MM.1S (cell line): ENCODE data around the gene NFYA.

Experiments used
- DNase-seq: peaks from one replicate; pipeline ENCODE4 v3.0.0-alpha.2; 2015
- H2AFZ ChIP-seq: fragments of 300-600 bp; sonication (generic); 2 replicates; pipeline ENCODE4 v1.6.0; 2016; ENCODE audit warnings: antibody characterized with exemption, low read length
- H3F3A ChIP-seq: fragments of 300-600 bp; sonication (generic); 2 replicates; pipeline ENCODE4 v1.6.1; 2016; ENCODE audit warnings: mild to moderate bottlenecking, antibody characterized with exemption, low read length, moderate library complexity, mixed read lengths; ENCODE audit not compliant: insufficient read depth
- H3K27ac ChIP-seq: fragments of 300-600 bp; sonication (generic); 2 replicates; pipeline ENCODE4 v1.5.1; 2016; ENCODE audit warnings: mild to moderate bottlenecking, low read length
- H3K27me3 ChIP-seq: fragments of 300-600 bp; sonication (generic); replicated peaks from 2 replicates; pipeline ENCODE4 v1.6.0; 2016; ENCODE audit warnings: low read length; ENCODE audit not compliant: insufficient read depth
- H3K36me3 ChIP-seq: fragments of 300-600 bp; sonication (generic); replicated peaks from 2 replicates; pipeline ENCODE4 v1.6.1; 2016; ENCODE audit warnings: mild to moderate bottlenecking, low read length, mixed read lengths; ENCODE audit not compliant: insufficient read depth
- H3K4me1 ChIP-seq: fragments of 300-600 bp; sonication (generic); 2 replicates; pipeline ENCODE4 v1.6.1; 2016; ENCODE audit warnings: low read length, mixed read lengths
- H3K4me2 ChIP-seq: fragments of 300-600 bp; sonication (generic); 2 replicates; pipeline ENCODE4 v1.6.0; 2016; ENCODE audit warnings: low read depth, low read length
- H3K4me3 ChIP-seq: fragments of 300-600 bp; sonication (generic); 2 replicates; pipeline ENCODE4 v1.5.1; 2016; ENCODE audit warnings: low read length, mixed read lengths
- H3K79me2 ChIP-seq: fragments of 300-600 bp; sonication (generic); 2 replicates; pipeline ENCODE4 v1.6.1; 2016; ENCODE audit warnings: mixed run types, low read length, mixed read lengths
- H3K9ac ChIP-seq: fragments of 300-600 bp; sonication (generic); 2 replicates; pipeline ENCODE4 v1.6.1; 2016; ENCODE audit warnings: low read length, mixed read lengths
- H3K9me2 ChIP-seq: fragments of 300-600 bp; sonication (generic); replicated peaks from 2 replicates; pipeline ENCODE4 v1.6.1; 2016; ENCODE audit warnings: mild to moderate bottlenecking, low read length, mixed read lengths; ENCODE audit not compliant: insufficient read depth
- H3K9me3 ChIP-seq: fragments of 300-600 bp; sonication (generic); replicated peaks from 2 replicates; pipeline ENCODE4 v1.6.1; 2016; ENCODE audit warnings: mild to moderate bottlenecking, low read length, mixed read lengths; ENCODE audit not compliant: insufficient read depth
- H4K20me1 ChIP-seq: fragments of 300-600 bp; sonication (generic); 2 replicates; pipeline ENCODE4 v1.6.1; 2016; ENCODE audit warnings: mild to moderate bottlenecking, low read length, moderate library complexity, mixed read lengths; ENCODE audit not compliant: insufficient read depth
- CTCF ChIP-seq: fragments of 300-600 bp; sonication (generic); IDR thresholded peaks from 2 replicates; pipeline ENCODE4 v1.5.1; 2016; ENCODE audit warnings: antibody characterized with exemption, low read length, mixed read lengths
- EZH2 ChIP-seq: fragments of 300-600 bp; sonication (generic); optimal IDR thresholded peaks from 2 replicates; pipeline ENCODE3; 2017; ENCODE audit warnings: low read depth, mild to moderate bottlenecking, antibody characterized with exemption, low read length, mixed read lengths
- EZH2phosphoT487 ChIP-seq: fragments of 300-600 bp; sonication (generic); IDR thresholded peaks from 2 replicates; pipeline ENCODE4 v1.6.1; 2018; ENCODE audit warnings: antibody characterized with exemption, low read length

NFYA gene

DNA sequence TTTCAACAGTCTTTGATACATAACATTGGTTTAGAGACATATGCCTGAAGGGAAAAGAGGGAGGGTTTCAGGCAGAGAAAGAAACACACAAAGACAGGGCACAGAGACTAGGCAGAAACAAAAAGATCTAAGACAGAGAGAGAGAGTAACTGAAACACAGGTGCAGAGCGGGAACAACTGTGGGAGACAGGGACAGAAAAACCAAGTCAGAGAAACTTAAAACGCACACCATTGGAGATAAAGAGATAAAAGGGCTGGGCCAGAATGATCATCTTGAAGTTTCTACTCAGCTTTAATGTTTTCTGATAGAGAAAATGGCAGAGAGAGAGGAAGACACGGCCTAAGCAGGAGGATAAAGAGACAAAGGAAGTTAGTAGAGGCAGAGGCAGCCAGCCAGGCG, 45.5 kb upstream of the NFYA start:
- H3K9me3 ChIP-seq = no peaks in the 10 kb centered on the region
- peak overlapping the region; percentile 97 for H3K4me2 ChIP-seq
- H3K9ac ChIP-seq = peak overlapping the region; percentile 71; the same call in 1 of the 2 replicates

GRCh38 chr6:41027799-41028560, 44.8 kb upstream of the NFYA start:
- Histone ChIP-seq H3K79me2 (no peaks in the 10 kb centered on the region), H3K4me2 (peak overlapping the region; percentile 97), H3K27ac (peak overlapping the region; percentile 39; the same call in 1 of the 2 replicates), H3K9ac (peak overlapping the region; percentile 71), H3K4me3 (peak overlapping the region; percentile 84), H3K27me3 (no peaks in the 10 kb centered on the region), H2AFZ (peak overlapping the region; percentile 93), H3F3A (peaks cover 10% of the 10 kb centered on the region), H4K20me1 (no peaks in the 10 kb centered on the region), H3K4me1 (peaks cover 13% of the 10 kb centered on the region), H3K9me3 (no peaks in the 10 kb centered on the region), H3K36me3 (no peaks in the 10 kb centered on the region), H3K9me2 (no peaks in the 10 kb centered on the region)
- peak; percentile 74 for DNase-seq
- TF ChIP-seq EZH2phosphoT487 = no peak
- peak; percentile 97 for TF ChIP-seq CTCF

More for the DNA sequence above, 45.5 kb upstream of the NFYA start:
- Histone ChIP-seq H3K79me2 (no peaks in the 10 kb centered on the region), H2AFZ (peak overlapping the region; percentile 93), H3K4me3 (peak overlapping the region; percentile 84), H3K27me3 (no peaks in the 10 kb centered on the region), H3K4me1 (peaks cover 13% of the 10 kb centered on the region), H4K20me1 (no peaks in the 10 kb centered on the region), H3F3A (peaks cover 10% of the 10 kb centered on the region), H3K36me3 (no peaks in the 10 kb centered on the region), H3K27ac (peak overlapping the region; percentile 39; the same call in 1 of the 2 replicates), H3K9me2 (no peaks in the 10 kb centered on the region)
- peak; percentile 19 for DNase-seq
- no peak for TF ChIP-seq EZH2
- TF ChIP-seq EZH2phosphoT487 = no peak

DNA sequence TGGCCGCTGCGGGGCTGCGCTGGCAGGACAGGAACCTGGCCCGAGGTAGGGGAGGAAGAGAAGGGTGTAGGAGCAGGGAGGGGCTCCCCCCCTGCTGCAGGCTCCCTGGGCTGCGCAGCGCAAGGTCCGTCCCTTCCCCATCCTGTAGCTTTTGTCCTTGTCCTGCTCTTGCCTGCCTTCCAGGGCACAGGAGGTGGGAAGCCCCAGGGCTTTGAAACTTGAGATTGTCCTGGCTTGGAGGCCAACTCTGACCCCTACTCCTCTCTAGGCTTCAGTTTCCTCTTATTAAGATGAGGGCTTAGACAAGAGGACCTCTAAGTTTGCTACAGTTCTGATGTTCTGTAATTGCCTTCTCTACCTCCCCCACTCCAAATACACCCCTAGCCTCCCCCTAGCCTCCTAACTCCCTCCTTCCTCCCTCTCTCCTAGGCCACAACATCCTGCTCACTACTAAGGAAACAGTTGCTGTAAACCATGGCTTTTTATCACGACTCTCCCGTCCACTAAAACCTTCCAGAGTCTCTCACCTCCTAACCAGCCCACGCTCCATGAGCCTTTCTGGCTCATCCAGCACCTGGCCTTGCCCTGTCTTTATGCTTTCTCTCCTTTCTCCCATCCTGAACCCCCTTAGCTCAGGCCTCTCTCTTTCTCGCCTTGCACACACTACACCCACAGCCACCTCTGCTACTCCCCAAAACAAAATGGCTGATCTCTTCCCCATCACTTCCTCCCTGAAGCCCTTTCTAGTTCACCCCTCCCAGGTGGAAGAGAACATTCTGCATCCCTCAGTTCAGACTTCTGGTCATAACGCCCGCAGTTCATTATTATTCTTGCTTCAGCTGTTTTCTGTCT, 44.0 kb upstream of the NFYA start:
- H3K4me1 ChIP-seq = peaks cover 13% of the 10 kb centered on the region
- DNase-seq = no peak
- H3F3A ChIP-seq = peaks cover 10% of the 10 kb centered on the region
- H3K9me3 ChIP-seq = no peaks in the 10 kb centered on the region
- peak overlapping the region; percentile 93 for H2AFZ ChIP-seq
- no peaks in the 10 kb centered on the region for H3K36me3 ChIP-seq
- no peaks in the 10 kb centered on the region for H3K9me2 ChIP-seq
- H3K27ac ChIP-seq = no peak overlapping the region
- no peaks in the 10 kb centered on the region for H3K79me2 ChIP-seq
- peak overlapping the region; percentile 71; the same call in 1 of the 2 replicates for H3K9ac ChIP-seq
- H3K4me3 ChIP-seq = peak overlapping the region; percentile 84
- TF ChIP-seq EZH2 (no peak), EZH2phosphoT487 (no peak), CTCF (no peak)
- no peaks in the 10 kb centered on the region for H3K27me3 ChIP-seq
- no peaks in the 10 kb centered on the region for H4K20me1 ChIP-seq
- peak overlapping the region; percentile 97 for H3K4me2 ChIP-seq
